Measurements from ENCODE around the gene TSPOAP1.
"Not testable (repeated sequence)": the region's sequence is repeated elsewhere in the genome, so short reads cannot be mapped to it uniquely, and the experiment has no call there.

The TSPOAP1 gene

GRCh38 chr17:58362368-58363014 lies 33.9 kb upstream of the TSPOAP1 start:
- no peak for DNase-seq

- no peak for DNase-seq
These were observed 31.9 kb upstream of the TSPOAP1 start for GRCh38 chr17:58360296-58361063.

GRCh38 chr17:58358408-58359172 lies 30.0 kb upstream of the TSPOAP1 start:
- DNase-seq: no peak

GRCh38 chr17:58357312-58358297 lies 29.0 kb upstream of the TSPOAP1 start:
- DNase-seq: no peak

- DNase-seq: no peak
These were observed 27.6 kb upstream of the TSPOAP1 start for GRCh38 chr17:58356231-58356630.

- no peak for DNase-seq
These were observed 26.1 kb upstream of the TSPOAP1 start for GRCh38 chr17:58354541-58355216.

GRCh38 chr17:58353389-58353825 lies 24.8 kb upstream of the TSPOAP1 start:
- no peak for DNase-seq

- peak; percentile 52 for DNase-seq
These were observed 24.2 kb upstream of the TSPOAP1 start for GRCh38 chr17:58352596-58353388.

GRCh38 chr17:58351831-58352595 lies 23.4 kb upstream of the TSPOAP1 start, which contains the start of gene SUPT4H1:
Gene SUPT4H1 (minus strand): TSS chr17:58352201. CDS start chr17:58352135, 66 bp downstream.
- peak; percentile 91 for DNase-seq

- no peak for DNase-seq
These were observed 22.6 kb upstream of the TSPOAP1 start for GRCh38 chr17:58351182-58351581.

- DNase-seq: no peak
These were observed 19.4 kb upstream of the TSPOAP1 start for GRCh38 chr17:58348038-58348437.

- no peak for DNase-seq
These were observed 16.9 kb upstream of the TSPOAP1 start for GRCh38 chr17:58345500-58345899.

GRCh38 chr17:58344791-58345157 lies 16.2 kb upstream of the TSPOAP1 start:
- no peak for DNase-seq

GRCh38 chr17:58344047-58344790 lies 15.6 kb upstream of the TSPOAP1 start:
- DNase-seq: no peak

GRCh38 chr17:58343131-58343530 lies 14.5 kb upstream of the TSPOAP1 start:
- no peak for DNase-seq

- DNase-seq: no peak
These were observed 13.4 kb upstream of the TSPOAP1 start for GRCh38 chr17:58341861-58342475.

- not testable (repeated sequence) for DNase-seq
These were observed 12.7 kb upstream of the TSPOAP1 start for GRCh38 chr17:58341136-58341860.

- no peak for DNase-seq
These were observed 11.8 kb upstream of the TSPOAP1 start for GRCh38 chr17:58340405-58340876.

Data from fibroblast of upper back skin (primary cell).